Suppressor macrophage (primary cell): ENCODE results near the gene REEP3.

Experiments used
- DNase-seq, 4 experiments: peaks; one replicate each; pipeline ENCODE4 v3.0.0-alpha.2; 2020 to 2022

REEP3 gene

GRCh38 chr10:63667596-63668480 is 146.6 kb downstream of the REEP3 start:
- DNase-seq, result no peak

DNA sequence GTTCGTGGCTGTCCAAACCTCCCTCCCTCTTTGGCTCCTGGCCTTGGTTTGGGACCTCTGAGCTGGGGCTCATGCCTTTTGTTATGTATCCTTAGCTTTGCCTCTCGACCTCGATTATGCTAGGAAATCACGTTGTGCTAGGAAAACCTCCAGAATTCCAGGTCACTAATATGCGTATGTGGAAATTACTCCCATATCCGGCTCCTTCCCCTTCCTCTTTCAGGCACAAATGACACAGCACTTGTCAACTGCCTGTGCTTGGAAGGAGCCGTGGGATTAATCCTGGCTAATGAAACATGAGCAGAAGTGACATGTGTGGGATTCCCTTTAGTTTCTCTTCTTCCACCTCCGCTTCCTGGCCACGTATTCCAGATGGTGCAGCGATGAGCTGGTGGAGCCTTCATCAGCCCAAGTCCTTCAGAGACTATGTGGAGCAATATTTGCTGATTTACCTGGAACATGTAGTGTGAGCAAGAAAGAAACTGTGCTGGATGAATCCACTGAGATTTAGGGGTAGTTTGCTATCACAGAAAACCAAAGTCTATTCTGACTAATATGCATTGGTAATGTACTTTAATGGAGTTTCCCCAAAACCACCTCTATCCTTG is 149.2 kb downstream of the REEP3 start:
- peak in 2 of 4 experiments; percentile 5 to 12 for DNase-seq

- no peak for DNase-seq
Measured at GRCh38 chr10:63671317-63671937, 150.2 kb downstream of the REEP3 start.

GRCh38 chr10:63672491-63672890 is 151.3 kb downstream of the REEP3 start:
- DNase-seq, result no peak

DNA sequence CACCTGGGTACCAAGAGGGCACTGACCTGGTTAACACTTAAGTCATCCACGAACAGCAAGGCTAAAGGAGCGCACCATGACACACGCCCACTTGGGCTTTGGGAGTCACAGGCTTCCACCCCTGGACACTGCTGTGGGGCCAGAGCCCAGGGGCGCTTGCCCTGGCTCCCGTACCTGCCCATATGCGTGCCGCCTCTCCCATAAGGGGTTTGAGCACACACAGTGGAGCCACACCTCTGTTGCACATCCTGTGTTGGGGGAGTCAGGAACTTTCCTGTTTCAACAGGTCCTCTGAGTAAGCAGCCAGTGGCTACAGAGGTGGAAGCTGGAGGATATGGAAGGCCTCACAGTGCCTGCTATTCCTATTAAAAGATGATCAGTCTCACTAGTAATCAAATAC is 152.0 kb downstream of the REEP3 start:
- no peak for DNase-seq

DNA sequence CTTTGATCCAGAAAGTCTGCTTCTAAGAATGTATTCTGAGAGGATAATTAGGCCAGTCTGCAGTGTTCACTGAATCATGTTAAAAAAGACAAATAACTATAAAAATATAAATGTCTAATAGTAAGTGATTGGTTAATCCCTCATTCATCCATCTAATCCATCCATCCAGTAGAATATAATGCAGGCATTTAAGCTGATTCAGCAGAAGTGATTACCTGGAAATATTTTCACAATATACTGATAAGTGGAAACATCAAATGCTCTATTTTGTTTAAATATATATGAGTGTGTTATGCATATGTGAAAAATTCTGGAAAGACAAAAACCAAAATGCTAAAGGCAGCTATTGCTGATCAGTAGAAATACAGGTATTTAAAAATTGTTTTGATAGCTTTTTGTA is 152.6 kb downstream of the REEP3 start:
- DNase-seq, result no peak
